ACC112 (cell line): ENCODE results near the gene TRUB2.

Source experiments
- H2AFZ ChIP-seq: fragments of 200-600 bp; sonication (generic); one replicate; pipeline ENCODE4 v1.6.0; 2017; ENCODE audit warnings: antibody characterized with exemption, low read length; ENCODE audit not compliant: unreplicated experiment
- H3K27ac ChIP-seq: fragments of 200-600 bp; sonication (generic); 2 replicates; pipeline ENCODE4 v1.5.1; 2014; ENCODE audit warnings: low read depth, mild to moderate bottlenecking, antibody characterized with exemption, low read length, moderate library complexity
- H3K27me3 ChIP-seq: fragments of 200-600 bp; sonication (generic); 2 replicates; pipeline ENCODE4 v1.6.1; 2014; ENCODE audit warnings: mild to moderate bottlenecking, antibody characterized with exemption, low read length, moderate library complexity, mixed read lengths; ENCODE audit not compliant: insufficient read depth
- H3K36me3 ChIP-seq: fragments of 200-600 bp; sonication (generic); 2 replicates; pipeline ENCODE4 v1.6.1; 2016; ENCODE audit warnings: mild to moderate bottlenecking, antibody characterized with exemption, low read length, moderate library complexity, mixed read lengths; ENCODE audit not compliant: insufficient read depth
- H3K4me1 ChIP-seq: fragments of 200-600 bp; sonication (generic); one replicate; pipeline ENCODE4 v1.6.1; 2016; ENCODE audit warnings: low read length, mixed read lengths; ENCODE audit not compliant: insufficient read depth, unreplicated experiment, control insufficient read depth
- H3K4me3 ChIP-seq: fragments of 200-600 bp; sonication (generic); 2 replicates; pipeline ENCODE4 v1.5.1; 2014; ENCODE audit warnings: mild to moderate bottlenecking, low read depth, low read length
- H3K79me2 ChIP-seq: fragments of 200-600 bp; sonication (generic); one replicate; pipeline ENCODE4 v1.6.0; 2016; ENCODE audit warnings: low read length; ENCODE audit not compliant: control insufficient read depth, unreplicated experiment, insufficient read depth

TRUB2 gene

DNA sequence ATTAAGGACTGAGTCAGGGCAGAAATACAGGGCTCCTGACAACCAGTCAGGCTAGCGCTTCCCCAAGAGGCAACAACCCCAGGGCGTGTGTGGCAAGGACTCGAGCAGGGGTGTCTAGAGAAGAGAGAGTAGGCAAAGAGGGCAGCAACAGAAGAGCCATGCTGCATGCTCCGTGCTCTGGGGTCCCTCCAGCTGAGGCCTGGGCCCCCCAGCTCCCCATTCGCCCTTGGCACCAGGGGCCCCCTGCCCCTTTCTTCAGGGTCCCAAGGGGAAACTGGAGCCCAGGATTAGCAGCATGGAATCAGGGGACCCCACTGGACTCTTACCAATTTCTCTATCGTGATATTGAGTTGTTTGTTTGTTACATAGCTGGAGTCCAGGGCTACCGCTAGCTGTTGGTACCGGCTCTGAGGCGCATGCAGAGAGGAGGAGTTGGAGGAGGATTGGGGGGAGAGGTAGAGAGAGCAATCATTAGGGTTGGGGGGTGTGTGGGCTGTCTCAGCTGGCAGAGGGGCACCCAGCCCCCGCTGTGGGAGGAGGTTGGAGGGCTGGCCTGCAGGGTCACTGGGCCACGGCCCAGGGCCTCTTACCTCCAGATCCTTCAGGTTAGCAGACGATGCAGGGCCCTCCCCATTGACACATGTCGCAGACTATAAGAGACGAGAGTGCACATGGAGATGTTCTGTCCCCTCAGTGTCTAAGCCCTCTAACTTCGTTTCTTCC lies 55.2 kb downstream of the TRUB2 start:
- Histone ChIP-seq H3K79me2 (no peaks in the 10 kb centered on the region), H3K4me3 (no peak overlapping the region), H3K36me3 (peaks cover 17% of the 10 kb centered on the region), H3K27ac (no peak overlapping the region), H2AFZ (no peak overlapping the region), H3K27me3 (no peaks in the 10 kb centered on the region), H3K4me1 (no peaks in the 10 kb centered on the region)

DNA sequence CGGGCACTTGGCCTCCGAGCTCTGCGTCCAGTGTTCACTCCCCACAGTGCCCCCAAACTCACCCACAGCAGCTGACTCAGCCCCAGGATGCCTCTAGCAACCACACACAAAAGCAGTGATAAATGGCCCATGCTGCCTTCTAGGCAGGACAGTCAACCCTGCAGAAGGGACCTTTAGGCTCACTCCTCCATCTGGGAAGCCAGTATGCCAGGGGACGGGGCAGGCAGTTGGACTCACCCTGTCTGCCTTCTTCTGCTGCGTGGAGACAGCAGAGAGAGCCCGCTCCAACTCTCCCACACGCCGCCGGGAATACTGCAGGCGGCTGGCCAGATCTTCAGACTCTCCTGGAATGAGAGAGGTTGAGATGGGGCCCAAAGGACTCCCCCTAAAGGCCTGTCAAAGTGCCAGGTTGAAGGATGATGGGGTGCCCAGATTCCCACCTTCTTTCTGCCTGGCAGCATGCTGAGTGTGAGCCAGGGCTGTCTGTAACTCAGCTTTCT lies 56.8 kb downstream of the TRUB2 start:
- H3K36me3 ChIP-seq = peaks cover 7% of the 10 kb centered on the region; the same call in 1 of the 2 replicates

DNA sequence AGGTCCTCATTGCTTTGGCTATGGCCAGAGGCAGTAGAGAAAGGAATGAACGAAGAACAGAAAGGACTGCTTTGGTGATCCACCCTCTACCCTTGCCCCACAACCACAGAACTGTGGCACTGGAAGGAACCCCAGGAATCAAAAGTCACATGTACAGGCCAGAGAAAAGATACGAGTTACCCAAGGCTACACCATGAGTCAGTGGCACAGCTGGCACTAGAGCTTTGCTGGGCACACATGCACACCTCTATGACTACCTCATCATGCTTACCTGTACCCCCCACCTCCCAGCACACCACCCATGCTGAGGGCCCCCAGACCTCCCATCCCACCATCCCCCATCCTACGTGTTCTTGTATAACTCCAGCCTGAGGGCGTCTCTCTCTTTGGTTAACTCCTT lies 59.6 kb downstream of the TRUB2 start:
- Histone ChIP-seq H3K36me3 (peaks cover 5% of the 10 kb centered on the region; the same call in 1 of the 2 replicates), H2AFZ (no peak overlapping the region), H3K4me1 (no peaks in the 10 kb centered on the region), H3K27ac (no peak overlapping the region), H3K4me3 (no peak overlapping the region), H3K27me3 (no peaks in the 10 kb centered on the region), H3K79me2 (no peaks in the 10 kb centered on the region)

More for the DNA sequence above, 56.8 kb downstream of the TRUB2 start:
- no peaks in the 10 kb centered on the region for H3K27me3 ChIP-seq
- no peak overlapping the region for H3K27ac ChIP-seq
- H3K4me3 ChIP-seq = no peak overlapping the region
- H3K79me2 ChIP-seq = no peaks in the 10 kb centered on the region
- H3K4me1 ChIP-seq = no peaks in the 10 kb centered on the region
- H2AFZ ChIP-seq = no peak overlapping the region

DNA sequence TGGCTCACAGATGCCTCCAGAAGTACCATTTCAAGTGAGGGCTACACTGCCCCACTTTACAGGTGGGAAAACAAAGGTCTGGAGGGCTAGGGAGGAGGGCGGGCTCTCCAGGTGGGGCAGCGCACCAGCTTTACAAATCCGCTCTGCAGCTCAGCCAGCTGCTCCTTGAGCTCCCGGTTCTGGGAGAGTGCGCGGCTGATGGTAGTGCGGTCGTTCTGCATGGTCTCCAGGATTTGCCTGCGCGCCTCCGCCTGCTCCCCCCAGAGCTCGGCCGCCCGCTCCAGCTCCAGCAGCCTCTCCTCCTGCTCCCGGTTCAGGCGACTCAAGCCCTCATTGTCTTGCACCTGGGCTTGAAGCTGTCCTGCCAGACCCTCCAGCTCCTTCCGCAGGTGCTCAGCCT lies 61.9 kb downstream of the TRUB2 start:
- H3K27me3 ChIP-seq = no peaks in the 10 kb centered on the region
- no peak overlapping the region for H3K27ac ChIP-seq
- H3K4me1 ChIP-seq = no peaks in the 10 kb centered on the region
- no peak overlapping the region for H3K4me3 ChIP-seq
- H2AFZ ChIP-seq = no peak overlapping the region
- no peaks in the 10 kb centered on the region for H3K79me2 ChIP-seq
- peaks cover 5% of the 10 kb centered on the region; the same call in 1 of the 2 replicates for H3K36me3 ChIP-seq

DNA sequence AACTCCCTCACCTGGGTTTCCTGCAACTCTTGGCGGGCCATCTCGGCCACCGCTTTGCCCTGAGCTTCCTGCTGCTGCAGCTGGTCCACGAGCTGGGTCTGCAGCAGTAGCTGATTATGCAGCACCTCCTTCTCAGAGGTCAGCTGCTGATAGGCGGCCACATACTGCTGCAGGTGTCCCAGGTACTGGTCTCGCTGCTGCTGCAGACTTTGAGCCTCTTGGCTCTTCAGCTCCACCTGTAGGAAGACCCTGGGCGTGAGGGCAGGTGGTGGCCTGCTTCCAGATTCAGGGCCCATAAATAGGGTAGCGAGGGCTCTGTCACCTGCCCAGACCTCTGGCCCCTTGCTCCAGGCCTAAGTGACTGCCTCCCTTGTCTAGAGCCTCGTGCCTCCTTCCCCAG lies 63.1 kb downstream of the TRUB2 start:
- Histone ChIP-seq H3K36me3 (no peaks in the 10 kb centered on the region; the same call in 1 of the 2 replicates), H3K4me3 (no peak overlapping the region)

DNA sequence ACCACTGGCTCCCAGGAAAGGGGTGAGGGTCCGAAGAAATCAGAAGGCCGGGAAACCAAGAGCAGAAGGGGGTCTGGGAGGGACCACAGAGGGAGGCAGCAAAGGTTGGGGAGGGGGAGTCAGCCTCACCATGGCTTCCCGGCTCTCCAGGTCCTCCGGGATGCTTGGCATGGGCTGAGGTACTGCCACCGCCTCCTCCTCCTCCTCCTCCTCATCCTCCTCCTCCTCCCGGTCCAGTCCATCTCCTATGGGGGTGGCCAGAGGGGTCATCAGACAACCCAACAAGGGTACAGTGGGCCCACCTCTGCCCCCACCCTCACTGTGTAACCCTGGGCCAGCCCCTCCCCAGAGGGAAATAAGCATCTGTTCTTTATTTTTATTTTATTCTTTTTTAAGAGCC lies 63.9 kb downstream of the TRUB2 start:
- no peaks in the 10 kb centered on the region for H3K4me1 ChIP-seq
- H3K36me3 ChIP-seq = no peaks in the 10 kb centered on the region; the same call in 1 of the 2 replicates
- H3K79me2 ChIP-seq = no peaks in the 10 kb centered on the region
- no peak overlapping the region for H2AFZ ChIP-seq
- no peak overlapping the region for H3K27ac ChIP-seq
- no peaks in the 10 kb centered on the region for H3K27me3 ChIP-seq
- H3K4me3 ChIP-seq = no peak overlapping the region

More for the DNA sequence above, 63.1 kb downstream of the TRUB2 start:
- Histone ChIP-seq H3K27ac (no peak overlapping the region), H2AFZ (no peak overlapping the region), H3K79me2 (no peaks in the 10 kb centered on the region), H3K27me3 (no peaks in the 10 kb centered on the region), H3K4me1 (no peaks in the 10 kb centered on the region)

DNA sequence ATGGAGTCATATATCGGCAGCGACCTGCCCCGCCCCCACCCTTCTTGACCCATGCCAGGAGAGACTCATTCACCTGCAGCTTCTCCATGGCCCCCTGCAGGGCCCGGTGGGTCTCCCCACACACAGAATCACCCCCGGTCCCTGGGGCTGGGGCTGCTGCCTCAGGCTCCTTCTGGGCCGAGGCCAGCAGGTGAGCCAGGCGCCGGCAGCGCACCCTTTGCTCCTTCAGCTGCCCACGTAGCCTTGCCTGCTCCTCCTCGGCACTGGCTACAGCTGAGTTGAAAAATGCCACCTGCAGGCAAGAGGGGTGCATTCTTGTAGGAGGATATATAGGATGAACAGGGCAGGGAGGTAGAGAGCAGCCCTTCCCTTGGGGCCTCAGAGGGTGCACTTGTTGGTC lies 64.3 kb downstream of the TRUB2 start:
- no peak overlapping the region for H3K4me3 ChIP-seq
- H3K27me3 ChIP-seq = no peaks in the 10 kb centered on the region
- no peaks in the 10 kb centered on the region for H3K4me1 ChIP-seq
- no peak overlapping the region for H2AFZ ChIP-seq
- no peaks in the 10 kb centered on the region; the same call in 1 of the 2 replicates for H3K36me3 ChIP-seq
- H3K79me2 ChIP-seq = no peaks in the 10 kb centered on the region
- no peak overlapping the region for H3K27ac ChIP-seq

DNA sequence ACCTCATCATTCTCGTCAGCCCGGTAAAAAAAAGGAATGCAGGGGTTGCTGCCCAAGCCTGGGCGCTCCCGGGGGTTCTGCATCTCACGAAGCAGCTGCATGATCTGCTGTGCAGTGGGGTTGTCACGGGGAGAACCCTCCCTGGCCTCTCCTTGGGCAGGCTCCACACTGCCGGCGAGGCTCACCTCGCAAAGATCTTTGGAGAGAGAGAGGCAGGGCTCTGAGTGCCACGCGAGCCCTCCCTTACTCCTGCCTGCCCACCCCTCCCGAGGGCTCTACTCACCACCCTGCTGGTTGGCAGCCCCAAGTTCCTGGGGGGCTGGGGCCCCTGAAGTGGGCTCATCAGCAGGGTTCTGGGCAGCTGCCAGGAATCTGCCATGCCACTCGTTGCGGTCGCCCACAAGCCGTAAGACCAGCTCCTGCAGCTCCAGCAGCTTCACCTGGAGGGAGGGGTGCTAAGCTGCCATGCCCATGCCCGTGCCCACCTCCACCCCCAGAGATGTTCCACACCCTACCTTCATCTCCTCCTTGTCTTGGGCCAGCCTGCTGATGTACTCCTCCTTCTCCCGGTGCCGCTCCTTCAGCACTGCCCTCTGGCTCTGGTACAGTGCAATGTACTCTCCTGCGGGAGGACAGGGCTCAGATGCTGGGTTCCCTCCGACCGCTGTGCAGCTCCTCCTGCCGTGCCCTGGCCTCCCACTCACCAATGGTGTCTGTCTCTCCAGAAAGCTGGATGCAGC lies 65.0 kb downstream of the TRUB2 start:
- no peak overlapping the region for H2AFZ ChIP-seq
- H3K36me3 ChIP-seq = no peaks in the 10 kb centered on the region; the same call in 1 of the 2 replicates

More for the DNA sequence above, 65.0 kb downstream of the TRUB2 start:
- no peak overlapping the region for H3K27ac ChIP-seq
- H3K79me2 ChIP-seq = no peaks in the 10 kb centered on the region
- H3K4me3 ChIP-seq = no peak overlapping the region
- no peaks in the 10 kb centered on the region for H3K27me3 ChIP-seq
- no peaks in the 10 kb centered on the region for H3K4me1 ChIP-seq
